ENCODE data around the gene MTERF4.

MTERF4 gene

GRCh38 chr2:241067501-241068135 is 34.5 kb downstream of the MTERF4 start:
- DNase-seq, result no peak

GRCh38 chr2:241066893-241067341 is 35.2 kb downstream of the MTERF4 start:
- no peak for DNase-seq

- DNase-seq, result no peak
Measured at GRCh38 chr2:241066171-241066892, 35.8 kb downstream of the MTERF4 start.

DNA sequence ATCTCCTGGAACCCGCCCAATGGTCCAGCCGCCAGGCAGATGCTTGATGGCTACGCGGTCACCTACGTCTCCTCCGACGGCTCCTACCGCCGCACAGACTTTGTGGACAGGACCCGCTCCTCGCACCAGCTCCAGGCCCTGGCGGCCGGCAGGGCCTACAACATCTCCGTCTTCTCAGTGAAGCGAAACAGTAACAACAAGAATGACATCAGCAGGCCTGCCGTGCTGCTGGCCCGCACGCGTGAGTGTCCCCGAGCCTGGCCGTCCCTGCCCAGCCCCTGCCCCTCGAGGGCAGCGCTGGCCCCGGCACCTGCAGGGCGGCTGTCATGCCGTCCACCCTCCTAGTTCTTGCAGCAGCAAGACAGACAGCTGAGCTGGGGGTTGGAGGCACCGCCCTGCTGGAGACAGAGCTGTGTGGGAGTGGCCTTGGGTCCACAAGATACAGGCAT is 36.7 kb downstream of the MTERF4 start:
- no peak for DNase-seq

- DNase-seq, result no peak
Measured at GRCh38 chr2:241064802-241065354, 37.2 kb downstream of the MTERF4 start.

DNA sequence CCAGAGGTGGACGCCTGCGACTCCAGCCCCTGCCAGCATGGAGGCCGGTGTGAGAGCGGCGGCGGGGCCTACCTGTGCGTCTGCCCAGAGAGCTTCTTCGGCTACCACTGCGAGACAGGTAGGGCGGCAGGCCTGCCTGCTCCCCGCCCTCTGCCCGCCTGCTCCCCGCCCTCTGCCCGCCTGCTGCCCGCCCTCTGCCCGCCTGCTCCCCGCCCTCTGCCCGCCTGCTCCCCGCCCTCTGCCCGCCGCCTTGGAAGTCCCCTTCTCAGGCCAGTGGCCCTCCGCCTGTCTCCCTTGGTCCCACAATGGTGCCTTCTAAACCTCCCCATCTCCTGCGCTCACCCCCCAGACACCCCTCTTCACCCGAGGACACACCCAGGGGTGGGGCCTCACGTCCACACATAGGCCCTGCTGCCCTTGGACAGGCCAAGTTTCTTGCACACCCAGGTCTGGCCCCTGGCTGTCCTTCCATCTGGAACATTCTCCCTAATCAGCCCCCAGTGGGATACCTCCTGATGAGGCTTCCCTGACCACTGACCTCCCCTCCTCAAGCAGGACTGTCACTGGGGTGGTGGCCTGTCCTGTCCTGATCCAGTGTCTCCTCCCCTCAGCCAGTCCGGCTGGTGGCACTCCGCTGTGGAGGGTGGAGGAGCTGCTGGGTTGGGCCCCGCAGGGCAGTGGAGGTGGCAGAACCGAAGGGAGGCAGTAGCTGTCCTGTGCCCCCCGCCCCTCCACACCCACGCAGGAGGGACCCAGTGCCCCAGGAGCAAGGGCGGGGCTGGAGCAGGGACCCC is 37.9 kb downstream of the MTERF4 start:
- no peak for DNase-seq

GRCh38 chr2:241063587-241063986 is 38.5 kb downstream of the MTERF4 start:
- no peak for DNase-seq

DNA sequence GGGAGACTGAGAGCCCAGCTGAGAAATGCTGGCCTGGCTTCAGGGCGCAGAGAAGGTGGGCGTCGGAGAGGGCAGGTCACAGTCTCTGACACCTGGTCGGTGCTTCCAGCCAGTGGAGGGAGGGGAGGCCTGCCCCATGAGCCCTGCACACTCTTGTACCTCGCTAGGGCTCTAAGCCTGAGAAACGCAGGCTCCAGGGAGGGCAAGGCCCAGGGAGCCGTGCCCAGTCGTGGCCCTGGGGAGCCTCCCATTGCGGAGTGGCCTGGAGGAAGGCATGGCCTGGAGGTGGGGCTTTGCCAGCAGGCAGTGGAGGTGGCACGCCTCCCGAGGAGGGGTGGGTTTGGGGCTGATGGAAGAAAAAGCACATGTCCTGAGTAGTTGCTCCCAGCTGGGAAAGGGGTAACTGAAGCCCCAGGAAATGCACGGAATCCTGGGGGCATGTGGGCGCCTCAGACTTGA is 39.0 kb downstream of the MTERF4 start:
- no peak for DNase-seq

DNA sequence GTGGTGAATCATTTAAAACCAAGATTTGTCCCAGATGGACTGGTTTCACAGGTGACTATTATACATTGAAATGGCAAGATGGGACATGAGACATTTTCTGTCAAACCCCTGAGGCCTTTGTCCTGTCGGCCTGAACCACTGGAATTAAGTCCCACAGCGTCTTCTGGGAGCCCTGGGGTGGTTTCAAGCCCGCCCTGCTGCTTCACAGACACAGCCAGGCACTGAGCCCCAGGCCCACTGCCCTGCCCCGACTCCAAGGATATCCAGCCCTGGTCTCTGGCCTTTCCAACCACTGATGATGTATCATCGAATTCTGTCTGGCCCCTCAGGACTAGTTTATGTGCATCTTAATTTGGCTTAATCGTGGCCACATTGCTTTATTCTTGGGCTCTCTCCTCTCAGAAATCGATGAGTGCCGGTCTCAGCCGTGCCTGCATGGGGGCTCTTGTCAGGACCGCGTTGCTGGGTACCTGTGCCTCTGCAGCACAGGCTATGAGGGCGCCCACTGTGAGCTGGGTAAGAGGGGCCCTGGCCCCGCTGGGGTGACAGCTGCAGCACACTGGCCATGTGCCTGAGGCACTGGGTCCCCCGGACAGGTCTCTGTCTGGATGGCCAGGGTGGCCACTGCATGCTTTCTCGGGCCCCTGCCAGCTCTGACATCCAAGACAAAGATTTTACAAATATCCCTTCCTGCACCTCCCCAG is 39.5 kb downstream of the MTERF4 start:
- DNase-seq, result no peak

DNA sequence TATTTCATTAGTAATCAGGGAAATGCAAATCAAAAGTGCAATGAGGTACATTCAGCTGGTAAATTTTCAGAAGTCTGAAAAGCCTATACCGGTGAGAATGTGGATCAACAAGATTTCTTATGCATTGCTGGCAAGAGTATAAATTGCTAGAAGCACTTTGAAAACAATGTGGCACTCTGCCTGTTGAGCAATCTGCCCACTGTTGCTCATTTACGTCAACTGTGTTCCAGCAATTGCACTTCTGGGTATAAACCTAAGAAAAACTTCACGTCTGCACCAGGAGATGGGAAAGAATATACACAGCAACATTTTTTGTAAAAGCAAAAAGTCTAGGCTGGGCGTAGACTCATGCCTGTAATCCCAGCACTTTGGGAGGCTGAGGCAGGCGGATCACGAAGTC is 40.8 kb downstream of the MTERF4 start:
- DNase-seq, result no peak

DNA sequence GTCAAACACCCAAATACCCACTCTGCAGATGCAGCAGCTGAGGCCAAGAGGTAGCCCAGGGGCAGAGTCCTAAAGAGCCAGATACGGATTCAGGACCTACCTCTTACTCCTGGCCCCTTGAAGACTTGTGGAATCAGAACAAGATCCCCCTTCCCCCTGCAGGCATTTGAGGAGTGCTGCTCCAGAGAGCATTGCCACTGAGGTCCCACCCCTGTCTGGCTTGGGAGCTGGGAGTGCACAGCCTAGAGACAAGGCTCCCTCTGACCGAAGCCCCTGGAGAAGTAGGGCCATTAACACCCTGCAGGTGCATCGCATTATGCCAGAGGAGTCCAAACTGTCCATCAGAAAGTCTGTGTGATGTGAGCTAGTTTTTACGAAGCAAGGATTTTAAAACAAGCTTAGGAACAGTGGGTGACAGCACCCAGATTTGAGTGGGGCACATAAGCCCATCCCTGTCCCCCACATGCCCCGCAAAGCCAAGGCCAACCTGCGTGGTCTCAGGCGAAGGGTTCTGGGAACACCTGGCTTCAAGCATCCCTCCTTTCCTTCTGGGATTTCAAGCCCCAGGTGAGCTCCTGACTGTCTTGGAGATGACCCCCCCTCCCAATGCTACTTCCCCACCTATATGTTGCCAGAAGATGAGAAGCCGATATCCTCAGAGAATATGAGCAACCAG is 48.4 kb downstream of the MTERF4 start:
- DNase-seq, result no peak

- no peak for DNase-seq
Measured at GRCh38 chr2:241052677-241053360, 49.3 kb downstream of the MTERF4 start.

- no peak for DNase-seq
Measured at GRCh38 chr2:241051578-241052487, 50.3 kb downstream of the MTERF4 start.

DNA sequence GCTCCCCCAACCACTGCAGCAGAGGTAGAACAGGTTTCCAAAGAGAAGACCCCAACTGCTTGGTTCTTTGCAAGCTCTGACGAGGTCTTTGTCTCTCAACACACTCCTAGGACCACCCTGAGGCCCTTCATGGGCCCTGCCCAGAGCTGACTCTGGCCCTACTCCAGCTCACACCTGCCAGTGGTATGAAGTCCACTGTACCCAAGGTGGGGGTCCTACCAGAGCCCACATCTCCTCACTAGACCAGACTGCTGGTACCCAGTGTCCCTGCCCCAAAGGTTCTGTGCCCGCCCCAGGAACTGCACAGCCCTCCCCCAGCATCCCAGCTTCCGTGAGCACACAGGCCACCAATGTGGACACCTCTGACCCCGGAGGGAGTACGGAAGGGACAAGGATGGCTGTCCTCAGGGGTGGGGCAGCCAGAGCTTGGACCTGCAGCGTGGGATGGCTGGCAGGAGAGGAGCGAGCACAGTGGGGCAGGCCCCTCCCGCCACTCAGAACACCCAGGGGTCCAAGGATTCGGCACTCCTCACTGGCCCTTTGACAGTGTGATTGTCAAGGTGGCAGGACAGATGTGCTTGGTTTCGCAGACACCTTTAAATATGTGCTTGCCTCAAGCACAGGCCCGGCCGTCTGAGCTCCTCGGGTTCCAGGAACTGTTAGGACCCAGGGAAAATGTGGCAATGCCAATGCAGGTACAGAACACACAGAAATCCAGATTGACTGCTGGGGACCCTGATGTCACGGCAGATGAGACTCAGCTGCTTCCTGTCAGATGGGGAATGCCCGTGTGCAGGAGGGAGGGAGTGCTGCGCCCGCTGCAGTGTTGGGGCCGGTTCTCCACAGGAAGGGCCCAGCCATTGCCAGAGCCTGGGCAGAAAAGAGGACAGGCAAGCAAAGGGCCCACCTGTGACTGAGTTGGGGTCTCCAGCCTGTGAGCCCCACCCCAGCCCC is 51.2 kb downstream of the MTERF4 start:
- no peak for DNase-seq

- DNase-seq, result no peak
Measured at GRCh38 chr2:241049739-241050623, 52.1 kb downstream of the MTERF4 start.

GRCh38 chr2:241048949-241049343 is 53.1 kb downstream of the MTERF4 start:
- DNase-seq, result no peak

DNA sequence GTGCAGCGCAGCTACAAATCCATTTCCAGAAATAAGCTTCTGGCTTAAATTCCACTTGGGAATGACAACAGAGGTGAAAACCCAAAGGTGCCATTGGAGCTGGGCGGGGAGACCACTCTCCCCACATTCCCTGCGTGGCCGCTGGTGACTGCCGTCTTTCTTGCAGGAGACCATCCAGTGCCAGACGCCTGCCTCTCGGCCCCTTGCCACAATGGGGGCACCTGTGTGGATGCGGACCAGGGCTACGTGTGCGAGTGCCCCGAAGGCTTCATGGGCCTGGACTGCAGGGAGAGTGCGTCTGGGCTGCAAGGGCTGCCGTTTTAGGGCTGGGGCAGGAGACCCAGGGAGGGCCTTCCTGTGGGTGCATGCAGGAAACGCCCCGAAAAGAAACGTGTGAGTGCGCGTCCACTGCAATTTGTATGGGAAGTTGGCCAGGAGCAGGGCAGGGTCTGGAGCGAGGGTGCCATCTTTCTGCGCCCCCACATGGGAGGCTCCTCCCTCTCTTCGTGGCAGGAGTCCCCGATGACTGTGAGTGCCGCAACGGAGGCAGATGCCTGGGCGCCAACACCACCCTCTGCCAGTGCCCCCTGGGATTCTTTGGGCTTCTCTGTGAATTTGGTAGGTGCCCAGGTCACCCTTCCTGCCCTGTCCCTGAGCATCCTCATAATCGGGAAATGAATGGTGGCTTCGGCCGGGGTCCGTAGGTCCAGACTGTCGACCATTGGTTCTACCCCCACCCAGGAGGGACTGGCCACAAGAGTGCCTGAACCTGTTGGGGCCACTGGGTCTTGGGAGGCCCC is 53.7 kb downstream of the MTERF4 start:
- no peak for DNase-seq
